A549 (cell line): ENCODE measurements around the gene PMAIP1. TPM values are rescaled to one million over a fixed set of nuclear protein-coding genes. Genes with fewer than 3 reads are reported as not detected.

Source experiments
- ATAC-seq, 2 experiments: fragments of 200-7000 bp in 1 of 2; fragments of >200 bp in 1 of 2; cut with Nextera tagmentation in 1 of 2; cut with Tn5 transposase in 1 of 2; 3 replicates each; pipeline versions ENCODE4 v1.8.0 to v1.9.1; 2018 to 2020; ENCODE audit warnings: mild to moderate bottlenecking in 1 of 2, moderate library complexity in 1 of 2
- CTCF ChIA-PET: fragments of 300-600 bp; sonication (Branson Sonifier 250); formaldehyde crosslinking; extraction: SDS; loops from one replicate; lab custom pipeline; 2021; ENCODE audit warnings: antibody characterized with exemption, inconsistent platforms; lab: Yijun Ruan, JAX
- POLR2A ChIA-PET: fragments of 350-600 bp; formaldehyde crosslinking; extraction: SDS; loops from one replicate; lab custom pipeline; 2021; ENCODE audit warnings: antibody characterized with exemption, inconsistent platforms; lab: Yijun Ruan, JAX
- DNase-seq, 2 experiments: peaks; one replicate each; pipeline versions ENCODE4 v3.0.0 to v3.0.0-alpha.2; 2011 to 2016; ENCODE audit warnings: low read depth in 1 of 2, low spot score in 1 of 2
- FAIRE-seq: peaks from 2 replicates; lab custom pipeline; 2011; peaks lifted over from hg19 to GRCh38; lab: Jason Lieb, UNC
- H3K27ac ChIP-seq, 2 experiments: fragments of >200 bp; sonication (Bioruptor Twin); formaldehyde crosslinking; 3 replicates each; pipeline ENCODE4 v1.5.1; 2016 to 2017
- H3K4me1 ChIP-seq: fragments of >200 bp; sonication (Bioruptor Twin); formaldehyde crosslinking; 3 replicates; pipeline ENCODE4 v1.6.1; 2016
- H3K4me2 ChIP-seq: fragments of >200 bp; sonication (Bioruptor Twin); formaldehyde crosslinking; 3 replicates; pipeline ENCODE4 v1.6.1; 2016
- H3K4me3 ChIP-seq: fragments of >200 bp; sonication (Bioruptor Twin); formaldehyde crosslinking; 3 replicates; pipeline ENCODE4 v1.5.1; 2016
- H3K9me3 ChIP-seq: fragments of >200 bp; sonication (Bioruptor Twin); formaldehyde crosslinking; 3 replicates; pipeline ENCODE4 v1.6.1; 2016
- BHLHE40 ChIP-seq: IDR thresholded peaks from 2 replicates; pipeline ENCODE4 v1.6.1; 2012; ENCODE audit warnings: low read depth, low read length, inconsistent platforms
- CEBPB ChIP-seq, 2 experiments: fragments of >200 bp in 1 of 2; sonication (Bioruptor Twin) in 1 of 2; formaldehyde crosslinking in 1 of 2; IDR thresholded peaks; 2 replicates each; pipeline ENCODE4 v1.6.1; 2012 to 2016
- ESRRA ChIP-seq: fragments of 150-350 bp; IDR thresholded peaks from 2 replicates; pipeline ENCODE4 v1.6.1; 2014; ENCODE audit warnings: mild to moderate bottlenecking, low read length, borderline replicate concordance
- FOSL2 ChIP-seq, 2 experiments: fragments of 450-650 bp in 1 of 2; fragments of >200 bp in 1 of 2; sonication (Bioruptor Twin) in 1 of 2; formaldehyde crosslinking; IDR thresholded peaks; 2 replicates each; pipeline versions ENCODE4 v1.5.0 to v1.6.1; 2016 to 2020; ENCODE audit warnings: mild to moderate bottlenecking in 1 of 2, moderate library complexity in 1 of 2
- FOXS1 ChIP-seq: fragments of 250-450 bp; sonication (Bioruptor Pico); IDR thresholded peaks from 2 replicates; pipeline ENCODE4 v1.5.0; 2020; ENCODE audit warnings: mild to moderate bottlenecking, moderate library complexity
- HOXB5 ChIP-seq: fragments of 250-450 bp; sonication (Bioruptor Pico); IDR thresholded peaks from 2 replicates; pipeline ENCODE4 v1.5.0; 2020; ENCODE audit warnings: mild to moderate bottlenecking, moderate library complexity
- JUN ChIP-seq, 2 experiments: fragments of >200 bp; sonication (Bioruptor Twin); formaldehyde crosslinking; IDR thresholded peaks; 2 replicates in 1 of 2; 3 replicates in 1 of 2; pipeline ENCODE4 v1.6.1; 2016 to 2017
- MAFK ChIP-seq: fragments of 450-650 bp; IDR thresholded peaks from 2 replicates; pipeline ENCODE4 v1.6.1; 2014; ENCODE audit not compliant: partially characterized antibody
- RAD21 ChIP-seq, 2 experiments: fragments of >200 bp in 1 of 2; sonication (Bioruptor Twin) in 1 of 2; formaldehyde crosslinking in 1 of 2; IDR thresholded peaks in 1 of 2; conservative IDR thresholded peaks in 1 of 2; 2 replicates in 1 of 2; 3 replicates in 1 of 2; pipeline ENCODE4 v1.6.1; 2012 to 2018; ENCODE audit warnings: inconsistent platforms in 1 of 2
- RARB ChIP-seq: fragments of 250-450 bp; sonication (Bioruptor Pico); IDR thresholded peaks from 2 replicates; pipeline ENCODE4 v1.8.0; 2021; ENCODE audit warnings: mild to moderate bottlenecking, moderate library complexity
- RFX5 ChIP-seq: fragments of 450-650 bp; IDR thresholded peaks from 2 replicates; pipeline ENCODE4 v1.7.1; 2014; ENCODE audit warnings: antibody characterized with exemption, mild to moderate bottlenecking, moderate library complexity
- SMC3 ChIP-seq: fragments of >200 bp; sonication (Bioruptor Twin); formaldehyde crosslinking; IDR thresholded peaks from 3 replicates; pipeline ENCODE4 v1.6.1; 2018; ENCODE audit warnings: inconsistent platforms
- SREBF2 ChIP-seq: fragments of 450-650 bp; IDR thresholded peaks from 2 replicates; pipeline ENCODE4 v1.6.1; 2014; ENCODE audit warnings: mild to moderate bottlenecking, moderate library complexity
- TP53 ChIP-seq: fragments of 250-450 bp; sonication (Bioruptor Pico); IDR thresholded peaks from 2 replicates; pipeline ENCODE4 v1.5.0; 2021; ENCODE audit warnings: mild to moderate bottlenecking, moderate library complexity
- ZC3H11A ChIP-seq: fragments of 450-650 bp; IDR thresholded peaks from 2 replicates; pipeline ENCODE4 v1.6.1; 2014; ENCODE audit warnings: antibody characterized with exemption, mild to moderate bottlenecking
- ZSCAN20 ChIP-seq: fragments of 250-450 bp; sonication (Bioruptor Pico); IDR thresholded peaks from 2 replicates; pipeline ENCODE4 v1.8.0; 2022; ENCODE audit warnings: mild to moderate bottlenecking, moderate library complexity
- WGBS: methylation state at CpG from one replicate; pipeline ENCODE4 v1.1.6; 2017; ENCODE audit errors: missing lambda C conversion rate; 5-methylcytosine and 5-hydroxymethylcytosine counted together
- polyA plus RNA-seq, 4 experiments: library from polyadenylated mRNA; depleted of rRNA in 3 of 4; stranded (reverse); fragments of >200 nt; fragmentation: RNase III in 1 of 4; extraction: RNeasy Plus Mini Kit Qiagen cat#74134 plus additional on column Dnase treatment in 1 of 4; gene quantifications; 2 replicates in 3 of 4; 3 replicates in 1 of 4; pipeline ENCODE4 v1.2.3, GENCODE V29; 2011 to 2017
- TF ChIP-seq, protein P1 (sequence below): fragments of 250-450 bp; sonication (Bioruptor Pico); IDR thresholded peaks from 2 replicates; pipeline ENCODE4 v1.5.0; 2021; ENCODE audit warnings: mild to moderate bottlenecking, moderate library complexity, borderline replicate concordance

The PMAIP1 gene
- polyA plus RNA-seq, 2 of the 4 experiments (the other 2 are of a cell fraction) = 9.7 to 40.3 TPM

DNA sequence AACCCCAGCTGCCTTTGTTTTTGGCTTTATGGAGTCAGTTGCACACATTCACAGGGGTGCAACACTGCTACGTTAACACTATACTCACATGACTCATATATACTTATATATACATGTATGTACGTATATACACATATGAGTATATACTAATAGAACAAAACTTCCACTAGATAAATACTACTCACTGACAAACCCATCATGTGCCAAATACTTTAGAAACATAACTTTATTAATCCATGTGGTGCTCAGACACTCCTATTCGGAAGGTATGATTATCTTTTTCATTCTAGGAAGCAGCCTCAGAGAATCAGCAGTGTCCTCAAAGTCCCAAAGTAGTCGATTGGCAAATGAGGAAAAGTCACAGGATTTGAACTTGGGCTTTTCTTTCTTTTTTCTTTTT is 7.9 kb downstream of the PMAIP1 start:
- FAIRE-seq = no peak

DNA sequence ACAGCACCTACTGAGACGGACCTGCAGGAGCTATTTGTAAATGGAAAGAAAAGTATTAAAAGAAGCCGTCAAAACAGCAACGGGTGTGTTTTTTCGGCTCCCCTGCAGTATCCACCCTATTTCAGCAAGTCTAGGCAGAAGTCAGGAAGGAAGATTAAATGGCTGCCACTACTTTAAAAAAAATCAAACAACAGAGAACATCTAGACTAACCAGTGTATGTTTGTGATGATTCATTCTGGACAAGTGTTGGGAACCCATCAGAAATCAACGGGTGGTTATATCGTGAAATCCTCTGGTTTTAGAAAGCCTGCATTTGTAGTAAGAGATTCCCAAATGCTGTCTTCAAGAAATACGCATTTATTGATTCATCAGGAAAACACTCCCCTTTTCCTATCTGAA is 9.0 kb downstream of the PMAIP1 start:
- Histone ChIP-seq H3K4me2 (peak overlapping the region; percentile 80), H3K27ac (peak overlapping the region; percentile 64 to 80), H3K4me3 (no peak overlapping the region), H3K9me3 (no peaks in the 10 kb centered on the region), H3K4me1 (peaks cover 50% of the 10 kb centered on the region)
- no peak for TF ChIP-seq FOSL2 (IDR thresholded peaks at IDR 0.05)
- peak; percentile 28; the same call in 1 of the 2 replicates for TF ChIP-seq FOSL2 (CRISPR knock-in tag; IDR thresholded peaks at IDR 0.05)
- TF ChIP-seq RARB (CRISPR knock-in tag) = no peak
- ATAC-seq (peak; percentile 53 to 74; a peak in 3 of 6 replicates), FAIRE-seq (no peak), DNase-seq (no peak)
- ChIA-PET CTCF (interaction anchor here (1.4 kb wide), 1 partner anchor 71 kb away, joined by 5 read pairs; no protein-coding TSS in a partner anchor), POLR2A (interaction anchor here (0.6 to 4.6 kb wide), 2 partner anchors 9 to 590 kb away, joined by 3 to 23 read pairs; partner anchors contain the start of gene PMAIP1)
- WGBS = 12% methylated on average over 7 of the region's 7 CpGs

More for the DNA sequence above, 7.9 kb downstream of the PMAIP1 start:
- no peak for TF ChIP-seq JUN (IDR thresholded peaks at IDR 0.05)
- no peak for TF ChIP-seq SREBF2
- TF ChIP-seq HOXB5 (CRISPR knock-in tag) = no peak
- TF ChIP-seq MAFK = no peak
- TF ChIP-seq ZSCAN20 (CRISPR knock-in tag) = no peak
- TF ChIP-seq RAD21 (conservative IDR thresholded peaks at IDR 0.05 in 1 of 2, IDR thresholded peaks at IDR 0.05 in 1 of 2) = no peak
- TF ChIP-seq ESRRA = no peak
- no peak for TF ChIP-seq SMC3
- TF ChIP-seq CEBPB (IDR thresholded peaks at IDR 0.05) = no peak
- no peak for TF ChIP-seq FOSL2 (IDR thresholded peaks at IDR 0.05)
- no peak for TF ChIP-seq FOSL2 (CRISPR knock-in tag; IDR thresholded peaks at IDR 0.05)
- TF ChIP-seq BHLHE40 = no peak
- TF ChIP-seq ZC3H11A = no peak
- TF ChIP-seq TP53 (CRISPR knock-in tag) = no peak
- TF ChIP-seq FOXS1 (CRISPR knock-in tag) = no peak
- H3K4me1 ChIP-seq = peaks cover 61% of the 10 kb centered on the region
- H3K4me3 ChIP-seq = no peak overlapping the region
- H3K4me2 ChIP-seq = no peak overlapping the region
- CTCF ChIA-PET = no interaction called here
- H3K9me3 ChIP-seq = no peaks in the 10 kb centered on the region
- H3K27ac ChIP-seq = peak overlapping the region in 1 of 2 experiments; percentile 80; a peak in 1 of 6 replicates
- DNase-seq = no peak
- POLR2A ChIA-PET = interaction anchor here (4.6 kb wide), 1 partner anchor 8 kb away, joined by 23 read pairs; the partner anchor contains the start of gene PMAIP1
- WGBS = 87% methylated on average over 4 of the region's 4 CpGs
- ATAC-seq = no peak

DNA sequence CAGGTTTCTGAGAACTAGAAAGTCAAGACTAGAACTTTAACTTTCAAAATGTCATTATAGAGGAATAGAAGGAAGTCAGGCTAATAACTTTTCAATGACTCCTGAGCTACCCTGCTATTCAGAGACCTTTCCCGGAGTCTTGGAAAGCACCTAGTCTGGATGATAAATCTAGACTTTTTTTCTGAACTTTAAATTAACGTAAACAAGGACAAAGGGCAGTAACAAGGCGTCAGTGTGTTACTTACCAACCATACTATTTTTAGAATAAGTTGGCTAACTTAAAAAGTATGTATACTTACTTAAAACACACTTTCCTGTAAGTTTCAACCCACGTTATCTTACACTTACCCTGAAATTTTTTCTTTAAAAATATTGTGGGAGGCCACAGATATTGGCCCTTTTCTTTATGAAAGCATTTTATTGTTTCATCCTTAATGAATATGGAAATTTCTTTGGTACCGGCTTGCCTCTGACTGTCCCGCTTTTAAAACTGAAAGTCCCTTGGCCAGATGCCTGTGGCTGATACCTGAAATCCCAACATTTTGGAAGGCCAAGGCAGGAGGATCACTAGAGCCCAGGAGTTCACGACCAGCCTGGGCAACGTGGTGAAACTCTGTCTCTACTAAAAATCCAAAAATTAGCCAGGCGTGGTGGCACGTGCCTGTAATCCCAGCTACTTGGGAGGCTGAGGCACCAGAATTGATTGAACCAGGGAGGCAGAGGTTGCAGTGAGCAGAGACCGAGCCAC is 9.7 kb downstream of the PMAIP1 start:
- ATAC-seq (peak in 1 of 2 experiments; percentile 45; a peak in 3 of 6 replicates), FAIRE-seq (no peak), DNase-seq (no peak)
- POLR2A ChIA-PET = interaction anchor here (0.5 to 4.6 kb wide), 3 partner anchors 9 to 591 kb away, joined by 3 to 23 read pairs (median 3); partner anchors contain the start of gene PMAIP1
- H3K9me3 ChIP-seq = no peaks in the 10 kb centered on the region
- H3K4me3 ChIP-seq = no peak overlapping the region
- peaks cover 43% of the 10 kb centered on the region for H3K4me1 ChIP-seq
- TF ChIP-seq RFX5 (no peak), CEBPB (IDR thresholded peaks at IDR 0.05) (no peak)
- TF ChIP-seq, protein P1, sequence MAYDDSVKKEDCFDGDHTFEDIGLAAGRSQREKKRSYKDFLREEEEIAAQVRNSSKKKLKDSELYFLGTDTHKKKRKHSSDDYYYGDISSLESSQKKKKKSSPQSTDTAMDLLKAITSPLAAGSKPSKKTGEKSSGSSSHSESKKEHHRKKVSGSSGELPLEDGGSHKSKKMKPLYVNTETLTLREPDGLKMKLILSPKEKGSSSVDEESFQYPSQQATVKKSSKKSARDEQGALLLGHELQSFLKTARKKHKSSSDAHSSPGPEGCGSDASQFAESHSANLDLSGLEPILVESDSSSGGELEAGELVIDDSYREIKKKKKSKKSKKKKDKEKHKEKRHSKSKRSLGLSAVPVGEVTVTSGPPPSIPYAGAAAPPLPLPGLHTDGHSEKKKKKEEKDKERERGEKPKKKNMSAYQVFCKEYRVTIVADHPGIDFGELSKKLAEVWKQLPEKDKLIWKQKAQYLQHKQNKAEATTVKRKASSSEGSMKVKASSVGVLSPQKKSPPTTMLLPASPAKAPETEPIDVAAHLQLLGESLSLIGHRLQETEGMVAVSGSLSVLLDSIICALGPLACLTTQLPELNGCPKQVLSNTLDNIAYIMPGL (CRISPR knock-in tag) = no peak
- H3K27ac ChIP-seq = peak overlapping the region; percentile 64 to 80
- 40% methylated on average over 8 of the region's 11 CpGs for WGBS
- CTCF ChIA-PET = interaction anchor here (1.4 kb wide), 1 partner anchor 72 kb away, joined by 5 read pairs; no protein-coding TSS in a partner anchor
- H3K4me2 ChIP-seq = peak overlapping the region; percentile 80
